Pulmonary artery endothelial cell (primary cell): ENCODE measurements around the gene DISP3. TPM values are rescaled to one million over a fixed set of nuclear protein-coding genes. Genes with fewer than 3 reads are reported as not detected.

ENCODE experiments used
- DNase-seq: peaks from one replicate; pipeline ENCODE4 v3.0.0-alpha.2; 2011; ENCODE audit warnings: low read depth, low spot score
- total RNA-seq: library from RNA; depleted of rRNA; stranded (reverse); fragments of >200 nt; gene quantifications from 2 replicates; pipeline ENCODE4 v1.2.3, GENCODE V29; 2014

Gene DISP3
- total RNA-seq, 1 donor from 2014 or later, result 0.07 TPM

DNA sequence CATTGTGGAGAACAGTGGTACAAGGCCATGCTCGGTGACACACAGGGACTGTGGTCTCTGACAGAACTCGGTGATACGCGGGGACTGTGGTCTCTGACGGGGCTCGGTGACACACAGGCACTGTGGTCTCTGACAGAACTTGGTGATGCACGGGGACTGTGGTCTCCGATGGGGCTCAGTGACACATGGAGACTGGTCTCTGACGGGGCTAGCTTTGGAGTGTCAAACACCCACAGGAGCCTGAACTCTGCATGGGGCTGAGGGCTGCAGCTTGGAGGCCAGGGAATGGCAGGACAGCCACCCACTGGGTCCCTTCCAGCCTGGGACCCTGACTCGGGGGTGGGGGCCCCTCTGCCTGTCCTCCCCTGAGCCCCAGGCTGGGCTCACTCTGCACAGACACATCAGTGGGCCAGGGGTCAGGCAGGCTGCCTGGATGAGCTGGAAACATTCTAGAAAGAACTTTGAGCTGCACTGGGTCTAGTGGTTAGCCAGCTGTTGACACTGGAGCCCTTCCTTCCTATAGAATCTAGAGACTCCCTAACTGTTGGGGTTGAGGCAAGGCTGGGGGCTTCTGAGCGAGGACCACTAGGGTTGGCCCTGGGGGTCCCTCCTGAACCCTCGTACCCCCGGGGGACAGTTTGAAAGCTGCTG, 49.8 kb downstream of the DISP3 start:
- DNase-seq, result no peak

DNA sequence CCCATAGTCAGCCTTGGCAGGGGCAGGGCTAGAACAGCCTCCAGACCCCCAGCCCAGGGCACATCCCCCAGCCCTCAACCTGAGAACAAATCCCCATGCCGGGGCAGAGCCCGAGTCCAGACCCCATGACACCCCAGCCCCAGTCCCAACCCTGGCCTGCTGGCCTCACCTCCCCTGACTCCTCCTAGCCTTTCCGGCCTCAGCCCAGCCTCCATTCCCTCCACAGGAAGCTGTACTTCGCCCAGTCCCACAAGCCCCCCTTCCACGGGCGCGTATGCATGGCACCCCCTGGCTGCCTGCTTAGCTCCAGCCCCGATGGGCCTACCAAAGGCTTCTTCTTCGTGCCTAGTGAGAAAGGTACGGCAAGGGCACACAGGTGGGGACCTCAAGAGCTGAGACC, 50.4 kb downstream of the DISP3 start:
- DNase-seq, result no peak

DNA sequence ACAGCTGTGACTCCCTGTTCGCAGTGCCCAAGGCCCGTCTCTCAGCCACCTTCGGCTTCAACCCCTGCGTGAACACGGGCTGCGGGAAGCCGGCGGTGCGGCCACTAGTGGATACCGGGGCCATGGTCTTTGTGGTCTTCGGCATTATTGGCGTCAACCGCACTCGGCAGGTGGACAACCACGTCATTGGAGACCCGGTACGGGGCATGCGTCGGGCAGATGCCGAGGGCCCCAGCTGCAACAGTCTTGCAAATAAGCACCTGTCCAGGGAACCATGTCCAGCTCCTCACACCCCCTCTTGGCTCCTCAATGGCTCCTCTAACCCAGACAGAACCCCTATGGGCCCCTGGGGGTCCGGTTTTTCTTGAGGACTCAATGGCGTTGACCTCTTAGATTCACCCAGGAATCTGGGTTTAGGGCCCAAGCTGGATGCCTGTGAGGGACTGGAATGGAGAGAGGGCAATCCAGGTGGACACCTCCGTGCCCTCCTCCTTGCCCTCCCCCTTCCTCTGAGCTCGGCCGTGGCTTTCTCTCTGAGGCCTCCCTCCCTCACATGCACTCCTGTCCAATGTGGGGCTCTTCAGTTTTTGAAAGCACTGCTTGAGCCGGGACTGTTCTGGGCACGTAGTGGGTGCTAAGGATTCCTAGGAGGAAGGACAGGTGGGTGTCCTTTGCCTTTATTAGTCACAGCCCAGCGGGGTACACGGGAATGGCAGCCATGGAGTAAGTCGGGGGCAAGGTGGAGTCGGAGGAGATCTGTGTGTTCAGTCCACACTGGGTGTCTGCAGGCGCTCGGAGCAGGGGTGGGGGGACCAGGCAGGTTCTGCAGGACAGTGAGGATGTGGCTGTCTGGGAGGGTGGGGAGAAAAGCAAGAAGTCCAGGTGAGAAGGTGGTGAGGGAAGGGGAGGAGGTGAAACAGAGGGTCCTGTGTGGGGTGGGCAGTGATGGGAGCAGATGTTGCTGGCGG, 51.1 kb downstream of the DISP3 start:
- no peak for DNase-seq

DNA sequence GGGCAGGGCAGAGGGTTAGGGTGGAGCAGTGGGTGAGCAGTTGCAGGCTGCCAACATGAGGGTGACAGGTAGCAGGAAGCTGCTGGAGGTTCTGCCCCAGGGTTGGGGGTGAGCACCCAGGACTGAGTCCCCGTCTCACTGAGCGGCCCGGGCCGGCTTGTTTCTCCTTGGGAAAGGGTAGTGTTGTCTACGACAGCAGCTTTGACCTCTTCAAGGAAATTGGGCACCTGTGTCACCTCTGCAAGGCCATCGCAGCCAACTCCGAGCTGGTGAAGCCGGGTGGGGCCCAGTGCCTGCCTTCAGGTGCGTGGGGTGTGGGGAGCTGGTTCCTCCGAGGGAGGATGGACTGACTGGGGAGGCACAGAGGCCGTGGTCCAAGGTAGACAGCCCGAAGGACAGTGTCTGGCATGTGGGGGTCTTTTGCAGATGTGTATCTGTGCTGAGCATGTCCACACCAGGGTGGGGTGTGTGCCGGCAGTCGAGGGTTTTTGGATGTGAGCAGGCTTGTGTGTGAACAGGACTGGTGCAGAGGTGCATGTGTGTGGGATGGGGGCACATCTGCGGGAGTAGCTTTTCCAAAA, 51.9 kb downstream of the DISP3 start:
- DNase-seq, result no peak

DNA sequence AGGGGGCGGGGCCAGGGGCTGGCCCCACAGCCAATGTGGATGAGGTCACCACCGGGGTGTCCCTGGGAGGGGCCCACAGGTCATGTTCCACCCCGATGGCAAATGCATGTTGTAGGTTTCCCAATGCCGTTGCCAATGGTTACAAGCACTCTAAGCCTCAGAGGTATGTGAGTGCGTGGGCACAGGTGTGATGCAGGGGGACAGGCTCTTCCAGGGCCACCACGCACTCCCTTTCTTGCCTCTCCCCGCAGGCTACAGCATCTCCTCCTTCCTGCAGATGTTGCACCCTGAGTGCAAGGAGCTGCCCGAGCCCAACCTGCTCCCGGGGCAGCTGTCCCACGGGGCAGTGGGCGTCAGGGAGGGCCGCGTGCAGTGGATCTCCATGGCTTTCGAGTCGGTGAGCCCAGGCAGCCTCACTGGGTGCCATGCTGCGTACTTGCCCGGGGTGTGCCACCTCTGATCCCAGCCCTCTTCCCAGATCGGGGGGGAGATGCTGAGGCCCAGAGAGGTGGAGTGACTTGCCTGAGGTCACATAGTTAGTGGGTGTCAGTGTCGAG, 52.4 kb downstream of the DISP3 start:
- no peak for DNase-seq

DNA sequence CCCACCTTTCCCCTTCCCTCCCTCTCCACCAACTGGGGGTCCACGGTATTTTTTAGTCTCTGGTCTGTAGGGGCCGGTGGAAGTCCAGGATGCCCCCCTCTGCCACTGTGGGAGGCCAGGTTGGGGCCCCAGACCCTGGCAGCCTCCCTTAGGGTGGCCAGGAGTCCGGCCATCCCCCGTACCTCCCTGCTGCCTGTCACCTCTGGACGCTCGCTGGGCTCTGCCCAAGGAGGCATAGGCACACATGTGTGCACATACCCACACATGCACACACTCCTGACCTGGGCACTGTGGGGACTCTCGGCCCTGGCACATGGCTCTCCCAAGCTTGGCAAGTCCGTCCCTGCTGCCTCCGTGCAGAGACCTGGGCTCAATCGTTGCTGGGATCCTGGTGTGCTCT, 53.0 kb downstream of the DISP3 start:
- DNase-seq, result no peak

DNA sequence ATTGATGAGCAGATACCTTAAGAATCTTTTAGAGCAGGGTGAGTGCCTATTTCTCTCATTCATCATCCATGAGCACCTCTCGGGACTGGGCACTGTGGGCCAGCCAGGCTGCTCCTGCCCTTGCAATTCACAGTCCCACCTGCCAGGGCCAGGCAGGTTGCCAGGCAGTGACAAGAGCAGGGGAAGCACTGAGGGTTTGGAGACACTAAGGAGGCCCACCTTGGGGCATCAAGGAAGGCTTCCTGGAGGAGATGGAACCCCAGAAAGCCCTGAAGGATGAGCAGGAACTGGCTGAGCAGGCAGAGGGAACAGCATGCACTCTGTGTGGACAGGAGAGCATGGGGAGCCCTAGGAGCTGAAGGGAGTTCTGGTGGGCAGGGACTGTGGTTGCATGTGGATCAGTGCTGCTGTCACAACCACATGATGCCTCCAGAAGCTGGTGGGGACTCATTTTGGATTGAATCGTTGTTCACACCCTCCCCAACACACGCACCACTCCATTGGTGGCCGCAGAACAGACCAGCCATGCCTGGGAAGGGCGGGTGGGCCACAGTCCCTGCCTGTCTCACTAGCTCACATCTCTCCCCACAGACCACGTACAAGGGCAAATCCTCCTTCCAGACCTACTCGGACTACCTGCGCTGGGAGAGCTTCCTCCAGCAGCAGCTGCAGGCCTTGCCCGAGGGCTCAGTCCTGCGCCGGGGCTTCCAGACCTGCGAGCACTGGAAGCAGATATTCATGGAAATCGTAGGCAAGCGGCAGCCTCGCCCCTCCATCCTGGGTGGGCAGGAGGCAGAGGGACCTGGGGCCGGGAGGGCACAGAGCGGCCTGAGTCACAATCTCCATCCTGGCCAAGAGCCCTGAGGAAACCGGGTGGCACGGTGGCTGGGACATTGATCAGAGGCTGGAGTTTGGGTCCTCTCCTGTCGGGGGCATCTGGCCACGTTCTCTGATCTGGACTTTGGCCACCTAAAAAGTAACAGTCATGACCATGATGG, 55.1 kb downstream of the DISP3 start:
- no peak for DNase-seq

DNA sequence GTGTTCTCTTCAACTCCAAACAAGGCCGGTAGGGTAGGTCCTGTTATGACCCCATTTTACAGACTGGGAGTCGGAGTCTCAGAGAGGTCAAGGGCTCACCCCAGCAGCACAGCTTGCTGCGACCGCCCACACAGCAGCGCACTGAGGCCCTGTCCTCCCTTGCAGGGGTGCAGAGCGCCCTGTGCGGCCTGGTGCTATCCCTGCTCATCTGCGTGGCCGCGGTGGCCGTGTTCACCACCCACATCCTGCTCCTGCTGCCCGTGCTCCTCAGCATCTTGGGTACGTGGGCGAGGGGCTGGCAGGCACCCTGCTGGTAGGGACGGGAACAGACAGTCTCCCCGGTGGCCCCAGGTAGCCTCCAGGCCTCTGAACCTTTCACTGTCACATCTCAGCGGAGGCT, 55.9 kb downstream of the DISP3 start:
- DNase-seq, result no peak

DNA sequence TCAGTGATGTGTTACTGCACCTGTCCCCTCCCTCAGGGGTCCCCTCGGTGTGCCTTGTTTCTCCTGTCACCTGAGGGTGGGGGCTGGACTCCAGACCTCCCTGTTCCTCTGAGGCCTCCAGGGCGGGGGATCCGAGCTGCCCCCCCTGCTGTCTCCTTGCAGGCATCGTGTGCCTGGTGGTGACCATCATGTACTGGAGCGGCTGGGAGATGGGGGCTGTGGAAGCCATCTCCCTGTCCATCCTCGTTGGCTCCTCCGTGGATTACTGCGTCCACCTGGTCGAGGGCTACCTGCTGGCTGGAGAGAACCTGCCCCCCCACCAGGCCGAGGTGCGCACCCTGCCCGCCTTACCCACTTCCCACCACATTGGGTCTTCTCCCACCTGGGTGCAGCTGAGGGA, 56.4 kb downstream of the DISP3 start:
- DNase-seq, result no peak

DNA sequence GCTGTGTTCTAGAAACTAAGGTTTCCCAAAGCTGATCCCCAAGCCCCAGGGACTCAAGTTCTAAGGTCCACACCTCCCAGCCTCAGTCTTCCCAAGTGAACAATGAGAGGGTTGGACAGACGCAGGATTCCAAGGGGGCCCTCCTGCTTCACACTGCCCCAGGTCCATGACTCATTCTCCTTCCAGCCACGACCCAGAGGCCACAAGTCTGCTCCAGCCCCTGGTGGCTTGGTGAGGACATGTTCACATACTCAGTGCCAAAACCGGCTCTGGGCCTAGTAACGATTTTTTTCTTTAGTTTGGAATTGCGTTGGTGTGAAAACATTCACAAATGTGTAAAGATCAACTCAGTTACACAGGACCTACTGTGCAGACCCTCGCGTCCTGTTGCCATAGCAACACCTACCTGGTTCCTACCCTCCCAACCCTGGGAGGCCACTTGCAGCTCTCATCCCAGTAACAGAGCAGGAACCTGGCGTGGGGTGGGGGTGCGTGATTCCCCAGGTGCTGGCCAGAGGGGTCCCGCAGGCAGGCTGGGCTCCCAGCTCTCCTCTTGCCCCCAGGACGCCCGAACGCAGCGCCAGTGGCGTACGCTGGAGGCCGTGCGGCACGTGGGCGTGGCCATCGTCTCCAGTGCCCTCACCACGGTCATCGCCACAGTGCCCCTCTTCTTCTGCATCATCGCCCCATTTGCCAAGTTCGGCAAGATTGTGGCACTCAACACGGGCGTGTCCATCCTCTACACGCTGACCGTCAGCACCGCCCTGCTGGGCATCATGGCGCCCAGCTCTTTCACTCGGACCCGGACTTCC, 57.0 kb downstream of the DISP3 start:
- DNase-seq, result no peak

DNA sequence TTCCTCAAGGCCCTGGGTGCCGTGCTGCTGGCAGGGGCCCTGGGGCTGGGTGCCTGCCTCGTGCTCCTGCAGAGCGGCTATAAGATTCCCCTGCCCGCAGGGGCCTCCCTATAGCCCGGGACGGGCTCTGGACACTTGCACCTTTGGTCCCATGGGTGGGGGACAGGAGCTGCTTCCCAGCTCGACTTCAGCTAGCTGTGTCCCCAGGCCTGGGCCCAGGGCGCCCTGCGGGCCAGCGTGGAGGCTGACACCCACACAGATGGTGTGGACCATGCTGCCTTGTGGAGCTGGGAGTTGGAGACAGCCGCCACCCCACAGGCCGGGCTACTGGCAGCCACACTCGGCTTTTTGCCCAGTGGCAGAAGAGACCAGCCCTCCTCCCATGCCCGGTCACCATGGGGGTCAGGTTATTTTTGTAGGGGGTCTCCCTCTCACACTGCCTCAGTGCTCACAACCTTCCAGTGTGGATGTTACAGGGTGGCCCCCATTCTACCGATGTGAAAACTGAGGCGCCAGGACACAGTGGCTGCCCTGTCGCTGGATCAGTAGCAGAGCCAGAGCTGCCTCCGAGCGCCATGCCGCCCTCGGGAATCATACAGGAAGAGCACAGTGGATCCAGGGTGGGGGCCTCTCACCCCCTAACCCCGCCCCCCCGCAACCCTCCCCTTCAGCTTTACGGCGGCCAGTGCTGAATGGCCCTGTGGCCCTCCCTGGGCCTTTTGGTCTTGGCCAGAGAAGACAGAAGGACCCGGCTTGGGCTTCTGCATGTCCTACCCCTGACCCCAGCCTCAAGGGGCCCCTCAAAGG, 57.8 kb downstream of the DISP3 start:
- no peak for DNase-seq

DNA sequence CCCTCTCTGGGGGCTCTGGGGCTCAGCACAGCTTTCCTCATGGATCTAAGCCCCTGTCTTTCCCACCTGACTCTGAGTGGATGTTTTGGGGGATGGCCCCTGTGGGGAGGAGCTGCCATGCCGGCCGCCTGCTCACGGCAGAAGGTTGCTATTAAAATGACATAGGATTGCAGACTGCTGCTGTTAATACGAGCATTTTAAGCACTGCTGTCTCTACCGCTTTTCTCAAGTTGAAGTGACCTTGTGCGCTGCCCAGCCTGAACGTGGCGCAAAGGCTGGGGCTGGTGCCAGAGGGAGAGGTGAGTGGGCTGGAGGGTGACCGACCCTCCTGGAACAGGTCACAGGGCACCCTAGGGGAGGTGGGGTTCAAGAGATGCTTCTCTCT, 58.4 kb downstream of the DISP3 start:
- no peak for DNase-seq

DNA sequence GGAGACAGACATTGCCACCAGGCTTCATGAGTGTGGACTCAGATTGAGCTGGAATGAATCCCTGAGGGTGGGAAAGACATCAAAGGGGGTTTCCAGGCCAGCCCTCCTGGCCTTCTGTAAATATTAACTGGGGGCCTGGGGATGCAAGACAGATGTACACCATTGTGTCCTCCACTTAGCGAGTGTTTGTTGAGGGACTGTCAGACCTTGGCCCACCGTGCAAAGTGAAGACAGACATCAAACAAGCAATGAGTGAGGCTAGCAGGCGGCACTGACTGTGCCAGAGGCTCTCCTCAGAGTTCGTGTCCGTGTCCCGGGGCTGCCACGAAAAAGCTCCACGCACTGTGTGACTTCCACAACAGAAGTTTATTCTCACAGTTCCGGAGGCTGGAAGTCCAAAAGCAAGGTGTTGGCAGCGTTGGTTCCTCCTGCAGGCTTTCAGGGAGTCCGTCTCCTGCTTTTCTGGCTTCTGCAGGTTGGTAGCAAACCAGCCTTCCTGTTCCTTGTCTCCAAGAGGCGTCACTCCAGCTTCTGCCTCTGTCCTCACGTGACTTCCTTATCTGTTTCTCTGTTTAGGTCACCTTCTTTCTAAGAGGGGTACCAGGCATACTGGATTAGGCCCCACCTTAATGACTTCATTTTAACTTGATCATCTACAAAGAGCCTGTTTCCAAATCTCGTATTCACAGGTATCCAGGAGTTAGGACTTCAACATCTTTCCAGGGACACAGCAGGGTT, 59.1 kb downstream of the DISP3 start:
- DNase-seq, result no peak

DNA sequence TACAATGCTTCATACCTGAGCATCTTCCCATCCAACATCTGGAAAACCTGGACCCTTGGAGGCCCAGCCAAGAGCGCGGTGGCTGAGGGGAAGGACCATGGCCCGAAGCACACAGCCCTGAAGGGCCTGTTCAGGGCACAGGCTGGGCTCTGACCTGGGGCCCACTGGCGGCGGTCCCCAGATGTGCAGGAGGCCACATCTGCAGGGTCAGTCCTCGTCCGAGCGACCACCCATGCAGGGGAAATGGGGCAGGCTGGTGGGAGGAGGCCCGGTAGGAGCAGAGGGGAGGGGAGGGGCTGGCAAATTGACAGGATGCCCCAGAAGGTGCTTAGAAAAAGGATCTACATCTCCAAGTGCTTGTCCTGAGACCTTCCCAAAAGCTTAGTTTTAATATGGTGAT, 59.9 kb downstream of the DISP3 start:
- DNase-seq, result no peak

DNA sequence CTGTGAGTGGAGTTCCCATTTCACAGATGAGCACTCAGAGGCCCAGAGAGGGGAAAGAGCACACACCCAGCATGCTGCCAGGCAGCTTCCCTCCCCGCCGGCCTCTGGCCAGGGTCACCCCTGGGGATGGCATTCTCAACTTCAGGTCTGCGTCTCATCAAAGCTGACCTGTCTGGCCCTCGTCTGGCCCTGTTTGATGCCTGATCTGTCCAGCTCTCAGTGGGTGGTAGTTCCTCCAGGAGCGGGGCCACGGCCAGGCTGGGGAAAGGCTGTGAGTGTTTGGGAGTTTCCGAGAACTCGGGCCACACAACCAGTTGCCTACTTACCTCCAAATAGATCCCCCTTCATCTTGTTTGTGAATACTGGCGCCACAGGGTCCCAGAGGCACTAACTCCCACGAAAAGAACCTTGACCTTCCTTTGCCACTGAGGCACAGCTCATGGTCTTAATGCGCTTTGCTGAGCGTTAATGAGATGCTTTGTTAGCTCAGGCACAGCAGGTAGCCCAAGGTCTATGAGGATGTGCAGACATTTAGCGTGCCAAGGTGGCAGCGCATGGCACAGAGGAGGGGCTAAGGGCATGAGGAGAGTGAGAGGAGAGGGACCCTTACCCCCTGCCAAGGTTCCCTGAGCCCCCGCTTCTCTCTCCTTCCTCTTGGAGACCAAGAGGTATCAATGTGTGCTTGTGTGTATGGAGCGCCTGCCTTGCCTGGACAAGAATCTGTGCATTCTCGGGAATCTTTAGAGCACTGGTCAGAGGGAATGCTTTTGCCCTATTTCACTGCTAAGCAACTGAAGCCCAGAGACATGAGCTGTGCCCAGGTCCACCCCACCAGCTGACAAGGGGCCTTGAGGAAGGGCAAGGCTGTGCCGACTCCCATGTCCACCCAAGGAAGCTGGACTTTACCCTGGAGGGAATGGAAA, 61.2 kb downstream of the DISP3 start:
- DNase-seq, result no peak

DNA sequence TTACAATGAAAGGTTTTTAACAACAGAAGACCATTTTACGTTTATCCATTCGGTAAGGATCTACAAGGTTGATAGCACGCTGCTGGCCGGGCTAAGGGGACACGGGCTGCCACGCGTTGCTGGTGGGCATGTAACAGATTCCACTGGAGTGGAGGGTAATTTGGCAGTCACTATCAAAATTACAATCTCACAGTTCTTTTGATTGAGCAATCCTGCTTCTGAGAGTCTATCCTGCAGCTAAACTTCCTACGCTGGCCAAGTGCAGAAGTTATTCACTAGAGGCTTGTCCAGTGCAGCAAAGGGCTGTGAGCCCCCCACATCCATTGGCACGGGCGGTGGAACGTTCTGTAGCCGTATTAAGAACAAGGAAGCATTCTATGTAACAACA, 61.8 kb downstream of the DISP3 start:
- no peak for DNase-seq

DNA sequence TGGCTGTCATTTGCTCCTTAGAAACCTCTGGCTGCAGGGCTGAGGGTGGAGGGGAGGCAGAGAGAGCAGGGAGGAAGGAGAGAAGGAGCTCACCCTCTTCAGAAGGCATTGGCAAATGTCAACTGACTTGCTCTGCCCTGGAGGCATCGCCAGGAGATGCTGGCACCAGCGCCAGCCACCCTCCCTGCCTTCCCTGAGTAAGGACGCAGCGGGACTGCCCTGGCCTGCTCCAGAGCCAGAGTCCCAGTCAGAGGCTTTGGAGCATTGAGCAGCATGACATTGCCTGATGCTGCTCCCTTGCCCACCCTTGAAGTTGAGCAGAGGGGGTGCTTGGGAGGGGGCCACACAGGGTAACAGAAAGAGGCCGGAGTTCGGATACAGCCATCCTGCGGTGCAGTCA, 62.3 kb downstream of the DISP3 start:
- DNase-seq, result no peak

DNA sequence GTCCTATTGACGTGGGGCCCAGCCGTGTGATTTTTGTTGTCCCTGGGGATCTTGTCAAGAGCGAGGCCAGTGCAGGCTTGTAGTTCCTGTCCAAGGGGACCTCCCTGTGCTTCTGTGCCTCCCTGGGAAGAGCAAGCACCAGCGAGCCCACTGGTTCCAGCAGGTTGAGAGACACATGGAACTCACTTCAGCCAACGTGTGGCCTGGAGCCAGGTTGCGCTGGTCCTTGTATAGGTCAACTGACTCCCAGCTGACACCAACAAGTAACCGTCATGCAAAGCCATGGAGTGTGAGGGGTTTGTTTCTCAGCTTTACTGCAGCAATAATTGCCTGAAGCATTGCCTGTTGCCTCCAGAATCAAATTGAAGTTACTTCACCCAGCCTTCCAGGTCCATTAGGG, 63.0 kb downstream of the DISP3 start:
- DNase-seq, result no peak
